GM12891 (cell line): ENCODE data around the gene SUMO3.

Experiments used
- POLR2A ChIP-seq: IDR thresholded peaks from 2 replicates; pipeline ENCODE4 v1.6.1; 2011; ENCODE audit warnings: low read depth, low read length, control low read depth
- TAF1 ChIP-seq: IDR thresholded peaks from 2 replicates; pipeline ENCODE4 v1.6.1; 2011; ENCODE audit warnings: low read depth, low read length, control low read depth

GRCh38 chr21:44789880-44790279 lies 28.0 kb downstream of the SUMO3 start:
- TF ChIP-seq POLR2A (no peak), TAF1 (no peak)
